ENCODE results near the gene A4GALT. TPM values are rescaled to one million over a fixed set of nuclear protein-coding genes. Genes with fewer than 3 reads are reported as not detected.
"Not testable (repeated sequence)": the region's sequence is repeated elsewhere in the genome, so short reads cannot be mapped to it uniquely, and the experiment has no call there.

A4GALT gene, protein sequence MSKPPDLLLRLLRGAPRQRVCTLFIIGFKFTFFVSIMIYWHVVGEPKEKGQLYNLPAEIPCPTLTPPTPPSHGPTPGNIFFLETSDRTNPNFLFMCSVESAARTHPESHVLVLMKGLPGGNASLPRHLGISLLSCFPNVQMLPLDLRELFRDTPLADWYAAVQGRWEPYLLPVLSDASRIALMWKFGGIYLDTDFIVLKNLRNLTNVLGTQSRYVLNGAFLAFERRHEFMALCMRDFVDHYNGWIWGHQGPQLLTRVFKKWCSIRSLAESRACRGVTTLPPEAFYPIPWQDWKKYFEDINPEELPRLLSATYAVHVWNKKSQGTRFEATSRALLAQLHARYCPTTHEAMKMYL
- 6.0 TPM for total RNA-seq

DNA sequence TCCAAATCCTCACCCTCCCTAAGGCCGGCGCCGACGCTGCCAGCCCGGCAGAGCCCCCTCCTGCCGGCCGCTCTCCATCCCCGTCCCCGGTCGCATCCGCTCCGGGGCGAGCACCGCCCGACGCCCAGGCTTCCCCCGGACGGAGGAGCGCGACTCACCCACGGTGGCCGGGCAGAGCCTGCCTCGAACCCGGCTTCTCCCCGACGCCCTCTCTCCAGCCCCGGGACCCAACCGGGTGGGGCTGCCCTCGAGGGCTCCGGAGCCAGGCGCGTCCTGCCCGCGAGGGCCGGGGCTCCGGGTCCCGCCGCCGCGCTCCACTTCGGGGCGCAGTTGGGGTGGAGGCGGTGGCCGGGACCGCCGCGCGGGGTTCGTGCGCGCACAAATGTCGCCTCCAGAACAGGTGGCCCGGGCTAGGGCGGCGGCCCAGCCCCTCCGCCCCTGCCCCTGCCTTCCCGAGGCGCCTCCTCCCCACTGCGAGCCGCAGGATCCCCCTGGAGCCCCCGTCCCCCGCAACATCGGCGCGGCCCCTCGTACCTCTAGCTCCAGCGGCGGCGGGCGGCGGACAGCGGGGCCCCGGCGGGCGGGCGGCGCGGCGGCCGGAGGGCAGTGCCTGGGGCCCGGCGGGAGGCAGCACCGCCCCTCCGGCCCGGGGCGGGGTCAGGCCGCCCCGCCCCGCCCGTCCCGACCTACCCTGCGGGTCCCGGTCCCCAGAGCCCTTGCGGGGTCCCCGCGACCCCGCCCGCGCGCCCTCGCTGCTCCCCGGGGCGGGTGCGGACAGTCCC is at the start of gene A4GALT:
TSS of gene A4GALT (minus strand) at position 608 of the 782 bp plus-strand sequence. CDS start 26,919 bp downstream, outside the sequence.
- no peak for DNase-seq

DNA sequence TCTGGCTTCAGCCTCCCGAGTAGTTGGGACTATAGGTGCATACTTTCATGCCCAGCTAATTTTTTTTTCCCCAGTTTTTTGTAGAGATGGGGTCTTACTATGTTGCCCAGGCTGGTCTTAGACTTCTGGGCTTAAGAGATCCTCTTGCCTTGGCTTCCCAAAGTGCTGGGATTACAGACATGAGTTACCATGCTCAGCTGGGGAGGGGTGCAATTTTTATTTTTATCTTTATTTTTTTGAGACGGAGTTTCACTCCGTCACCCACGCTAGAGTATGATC is 49.7 kb upstream of the A4GALT start:
- DNase-seq: no peak

DNA sequence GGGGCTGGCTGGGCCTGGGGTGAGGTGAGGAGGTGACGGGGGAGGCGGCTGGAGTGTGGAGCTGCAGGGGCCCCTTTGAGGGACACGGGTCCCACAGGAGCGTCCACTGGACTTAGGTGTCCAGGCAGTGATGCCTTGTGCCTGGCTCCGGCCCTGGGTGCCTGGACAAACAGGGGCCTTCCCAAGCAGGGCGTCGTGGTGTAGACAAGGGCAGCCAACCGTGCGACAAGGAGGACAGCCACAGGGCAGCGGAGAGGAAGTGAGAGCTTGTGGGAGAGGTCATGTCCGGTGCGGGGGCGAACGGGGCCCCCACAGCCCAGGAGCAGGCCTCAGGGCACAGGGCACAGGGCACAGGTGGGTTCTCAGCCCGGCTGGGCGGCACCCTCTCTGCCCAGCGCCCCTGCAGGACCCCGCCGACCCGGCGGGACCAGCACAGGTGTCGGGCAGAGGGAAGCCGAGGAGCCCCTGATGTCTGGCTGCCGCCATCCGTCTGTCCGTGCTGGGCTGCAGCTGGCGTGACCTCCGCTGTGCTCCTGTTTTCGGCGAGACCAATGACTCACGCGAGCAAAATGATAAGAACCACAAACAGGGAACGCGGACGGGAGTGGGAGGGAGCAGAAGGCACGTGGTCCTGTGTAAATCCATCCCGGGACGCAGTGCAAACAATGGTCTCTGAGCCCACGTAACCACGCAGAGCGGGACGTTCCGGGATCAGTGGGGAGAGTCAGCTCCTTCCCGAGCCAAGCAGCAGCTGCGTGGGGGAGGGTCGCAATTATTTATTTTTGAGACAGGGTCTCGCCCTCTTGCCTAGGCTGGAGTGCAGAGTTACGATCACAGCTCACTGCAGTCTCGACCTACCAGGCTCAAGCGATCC is 49.1 kb upstream of the A4GALT start:
- DNase-seq: no peak

DNA sequence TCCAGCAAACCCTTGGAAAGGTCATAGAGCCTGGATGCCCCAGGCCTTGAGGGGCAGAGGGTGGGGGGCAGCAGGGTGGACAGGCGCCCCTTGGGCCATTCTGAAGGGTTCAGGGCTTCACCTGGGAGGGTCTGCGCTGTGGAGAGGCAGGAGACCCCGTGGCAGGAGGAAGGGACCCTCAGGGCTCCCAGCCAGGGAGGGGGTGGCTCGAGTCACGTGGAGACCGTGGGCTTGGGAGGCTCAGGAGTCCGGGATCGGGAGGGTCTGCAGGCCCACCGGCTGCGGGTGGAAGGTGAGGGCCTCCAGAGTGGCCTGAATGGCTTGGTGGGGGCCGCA is 48.5 kb upstream of the A4GALT start:
- DNase-seq: no peak

DNA sequence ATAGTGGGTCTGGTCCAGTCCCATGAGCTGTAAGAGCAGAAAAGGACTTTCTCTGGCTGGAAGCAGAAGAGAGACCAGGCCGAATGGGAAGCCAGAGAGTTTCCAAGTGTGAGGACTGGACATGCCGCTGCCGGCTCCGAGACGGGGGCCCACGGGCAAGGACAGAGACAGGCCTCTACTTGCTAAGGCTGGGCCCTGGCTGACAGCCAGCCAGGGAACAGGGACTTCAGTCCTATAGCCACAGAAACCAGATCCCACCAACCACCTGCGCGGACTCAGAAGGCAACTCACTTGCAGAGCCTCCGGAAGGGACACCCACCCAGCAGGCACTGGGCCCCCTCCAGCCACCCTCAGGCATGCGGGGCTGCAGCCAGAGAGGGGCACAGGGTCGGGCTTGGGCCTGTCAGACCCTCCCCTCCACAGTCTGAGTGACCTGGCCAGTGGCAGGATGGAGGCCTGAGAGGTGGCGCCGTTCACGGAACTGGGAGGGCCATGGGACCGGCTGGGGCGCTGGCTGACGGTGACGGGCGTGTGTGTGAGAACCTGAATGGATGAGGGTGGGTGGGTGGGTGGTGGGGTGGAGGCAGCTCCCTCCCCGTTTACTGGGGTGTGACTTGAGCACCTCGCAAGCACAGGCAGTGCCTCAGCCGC is 47.8 kb upstream of the A4GALT start:
- DNase-seq: no peak

DNA sequence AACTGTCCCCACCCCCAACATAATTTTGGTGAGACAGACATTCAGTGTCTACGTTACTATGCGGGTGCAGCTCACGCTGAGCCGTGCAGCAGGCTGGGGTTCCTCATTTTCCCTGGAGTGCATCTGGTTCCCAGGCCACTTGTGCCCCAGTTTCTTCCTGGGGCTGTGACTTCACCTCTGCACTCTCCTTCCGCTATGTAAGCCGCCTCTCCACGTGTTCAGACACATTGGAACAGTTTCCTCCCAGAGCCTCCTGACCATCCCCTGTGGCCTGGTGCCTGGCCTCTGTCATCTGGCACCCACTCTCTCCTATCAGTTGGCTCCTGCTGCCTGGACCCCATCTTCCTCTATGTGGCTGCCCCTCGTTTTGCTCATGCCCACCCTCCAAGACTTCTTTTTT is 46.2 kb upstream of the A4GALT start:
- DNase-seq: no peak

DNA sequence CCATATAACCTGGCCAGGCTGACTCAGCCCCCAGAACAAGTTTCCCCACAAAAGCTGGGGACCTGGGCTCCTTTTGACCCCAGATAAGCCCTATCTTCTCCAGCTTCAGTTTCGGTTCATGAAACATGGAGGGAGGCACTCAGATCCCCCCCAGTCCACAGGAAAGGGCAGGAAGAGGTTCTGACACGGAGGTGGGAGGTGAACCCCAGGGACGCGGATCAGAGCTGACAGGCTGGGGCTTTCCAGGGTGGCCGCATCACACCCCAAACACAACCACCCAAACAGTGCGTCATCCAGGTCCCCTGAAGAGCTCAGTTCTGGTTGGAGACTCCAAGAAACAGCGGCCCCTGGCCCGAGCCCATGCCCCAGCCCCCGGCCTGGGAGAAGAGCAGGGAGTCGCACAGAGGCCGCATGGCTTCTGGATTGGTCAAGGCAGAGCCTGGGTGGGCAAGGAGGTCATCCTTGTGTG is 44.3 kb upstream of the A4GALT start:
- DNase-seq: no peak

DNA sequence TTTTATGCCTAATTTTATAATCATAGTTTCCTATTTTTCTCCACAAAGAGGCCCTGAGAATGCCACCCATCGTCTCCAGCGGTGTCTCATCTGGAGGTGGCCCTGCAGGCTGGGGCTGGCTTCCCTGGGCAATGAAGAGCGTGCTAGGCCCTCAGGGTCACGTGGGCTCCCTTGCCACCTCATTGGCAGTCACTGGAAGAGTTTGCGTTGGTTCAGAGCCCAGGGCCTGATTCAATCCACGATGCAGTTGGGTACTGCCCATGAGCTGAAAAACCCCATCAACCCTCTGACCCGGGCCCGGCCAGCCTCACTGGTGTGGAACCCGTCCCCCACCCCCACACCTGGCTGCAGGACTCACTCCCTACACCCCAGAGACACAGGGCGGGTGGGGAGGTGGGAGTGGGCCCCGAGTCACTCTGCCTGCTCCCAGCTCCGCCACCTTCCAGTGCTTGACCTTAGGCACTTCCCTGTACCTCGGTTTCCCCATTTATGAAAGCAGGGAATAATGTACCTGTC is 43.4 kb upstream of the A4GALT start:
- no peak for DNase-seq

DNA sequence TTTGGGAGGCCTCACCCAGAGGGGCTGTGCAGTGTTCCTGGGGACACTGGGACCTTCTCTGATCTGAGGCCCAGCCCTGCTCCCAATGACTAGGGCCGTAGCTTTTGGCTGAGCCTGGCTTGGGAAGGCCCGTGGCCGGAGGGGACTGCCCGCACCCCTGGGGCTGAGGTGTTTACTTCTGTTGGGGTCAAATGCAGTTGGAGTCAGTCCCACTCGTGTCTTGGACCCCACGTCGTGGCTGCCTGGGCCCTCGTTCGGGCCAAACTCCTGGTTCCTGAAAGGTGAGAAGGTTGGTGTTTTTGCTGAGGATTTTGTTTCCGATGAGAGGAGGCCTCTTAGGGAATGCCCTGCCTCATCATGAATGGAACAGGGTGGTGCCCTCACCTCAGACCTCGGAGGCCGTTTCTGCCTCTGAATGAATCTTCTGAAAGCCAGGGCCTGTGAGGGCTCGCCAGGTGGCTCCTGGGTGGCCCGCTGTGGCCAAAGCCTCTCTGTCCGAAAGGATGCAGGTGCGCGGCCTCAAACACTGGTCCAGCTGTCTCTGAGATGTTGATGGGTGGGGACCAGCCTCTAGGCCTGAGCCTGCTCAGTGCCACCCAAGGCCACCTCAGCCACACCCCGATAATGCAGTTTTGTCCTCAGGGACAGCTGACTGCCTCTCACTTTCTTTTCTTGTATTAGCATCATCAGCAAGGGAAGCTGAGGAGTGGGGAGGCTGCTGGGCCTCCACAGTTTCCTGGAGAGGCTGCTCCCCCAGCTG is 40.3 kb upstream of the A4GALT start:
- DNase-seq: no peak

DNA sequence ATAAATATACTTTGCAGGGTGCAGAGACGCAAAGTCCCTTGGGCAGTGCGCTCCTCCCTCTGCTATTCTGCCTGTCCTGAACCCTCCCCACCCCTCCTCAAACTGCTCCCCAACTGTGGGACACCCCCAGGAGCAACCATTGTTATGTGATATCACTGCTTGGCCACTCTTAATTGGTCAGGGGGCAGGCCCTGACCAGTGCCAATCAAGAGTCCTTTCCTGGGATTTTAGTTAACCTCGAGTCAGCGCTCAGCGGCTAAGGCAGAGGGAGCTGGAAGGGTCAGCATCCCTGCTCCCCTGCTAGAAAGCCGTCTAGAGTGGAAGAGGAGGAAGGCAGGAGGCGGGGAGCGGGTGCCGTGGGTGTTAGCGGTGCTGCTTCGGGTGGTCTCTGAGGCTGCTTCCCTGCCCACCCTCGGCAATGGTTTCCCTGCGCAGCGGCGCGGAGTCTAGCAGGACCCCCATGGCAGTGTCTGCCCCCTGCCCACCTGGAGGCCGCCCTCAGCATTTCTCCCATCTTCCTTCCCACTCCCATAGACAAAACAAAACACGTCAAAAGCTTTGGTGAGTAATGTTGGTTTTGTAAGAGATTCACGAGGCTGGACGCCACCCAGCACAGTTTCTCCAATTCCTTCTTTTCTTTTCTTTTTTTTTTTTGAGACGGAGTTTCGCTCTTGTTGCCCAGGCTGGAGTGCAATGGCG is 38.4 kb upstream of the A4GALT start:
- DNase-seq: no peak

DNA sequence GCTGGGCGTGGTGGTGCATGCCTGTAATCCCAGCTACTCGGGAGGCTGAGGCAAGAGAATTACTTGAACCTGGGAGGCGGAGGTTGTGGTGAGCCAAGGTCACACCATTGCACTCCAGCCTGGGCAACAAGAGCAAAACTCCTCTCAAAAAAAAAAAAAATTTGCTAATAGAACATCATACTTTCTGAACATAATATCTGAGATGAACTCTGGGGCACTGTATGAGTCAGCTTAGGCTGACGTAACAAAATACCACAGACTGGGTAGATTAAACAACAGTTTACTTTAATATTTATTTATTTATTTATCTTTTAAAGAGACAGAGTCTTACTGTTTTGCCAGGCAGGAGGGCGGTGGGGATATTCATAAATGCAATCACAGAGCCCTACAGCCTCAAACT is 34.9 kb upstream of the A4GALT start:
- not testable (repeated sequence) for DNase-seq

DNA sequence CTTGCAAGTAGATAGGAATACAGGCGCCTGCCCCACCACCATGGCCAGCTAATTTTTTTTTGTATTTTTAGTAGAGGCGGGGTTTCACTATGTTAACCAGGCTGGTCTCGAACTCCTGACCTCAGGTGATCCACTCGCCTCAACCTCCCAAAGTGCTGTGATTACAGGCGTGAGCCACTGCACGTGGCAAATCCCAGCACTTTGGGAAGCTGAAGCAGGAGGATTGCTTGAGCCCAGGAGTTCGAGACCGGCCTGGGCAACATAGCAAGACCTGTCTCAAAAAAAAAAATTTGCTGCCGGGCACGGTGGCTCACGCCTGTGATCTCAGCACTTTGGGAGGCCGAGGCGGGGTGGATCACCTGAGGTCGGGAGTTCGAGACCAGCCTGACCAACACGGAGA is 34.5 kb upstream of the A4GALT start:
- DNase-seq: not testable (repeated sequence)

DNA sequence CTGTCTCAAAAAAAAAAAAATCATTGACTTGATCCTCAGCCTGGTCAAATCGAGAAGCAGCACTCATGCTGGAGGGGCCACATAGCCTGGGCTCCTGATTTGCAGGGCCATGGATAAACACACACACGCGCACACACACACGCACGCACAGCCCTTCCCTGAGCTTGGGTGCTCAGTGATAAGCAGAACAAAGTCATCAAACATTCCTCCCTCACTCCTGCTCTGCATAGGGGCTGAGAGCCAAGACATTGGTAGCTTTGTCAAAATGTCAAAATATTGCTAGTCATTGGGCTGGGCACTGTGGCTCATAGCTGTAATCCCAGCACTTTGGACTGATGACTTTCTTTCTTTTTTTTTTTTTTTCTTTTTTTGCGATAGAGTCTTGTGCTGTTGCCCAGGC is 34.0 kb upstream of the A4GALT start:
- DNase-seq: no peak

DNA sequence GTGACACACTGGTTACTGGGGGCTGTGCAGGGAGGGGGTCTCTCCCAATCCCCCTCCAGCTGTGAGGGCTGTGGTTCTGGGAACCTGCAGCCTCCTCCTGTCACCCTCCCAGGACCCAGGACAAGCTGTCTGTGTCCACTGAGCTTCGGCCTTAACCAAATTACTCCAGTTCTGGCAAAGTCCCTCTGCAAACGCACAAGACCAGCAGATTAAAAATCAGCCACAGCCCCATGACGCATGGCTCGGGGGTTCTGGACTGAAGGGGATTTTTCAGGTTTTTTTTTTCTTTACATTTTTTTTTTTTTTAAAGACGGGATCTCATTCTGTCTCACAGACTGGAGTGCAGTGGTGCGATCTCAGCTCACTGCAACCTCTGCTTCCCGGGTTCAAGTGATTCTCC is 32.2 kb upstream of the A4GALT start:
- DNase-seq: no peak

DNA sequence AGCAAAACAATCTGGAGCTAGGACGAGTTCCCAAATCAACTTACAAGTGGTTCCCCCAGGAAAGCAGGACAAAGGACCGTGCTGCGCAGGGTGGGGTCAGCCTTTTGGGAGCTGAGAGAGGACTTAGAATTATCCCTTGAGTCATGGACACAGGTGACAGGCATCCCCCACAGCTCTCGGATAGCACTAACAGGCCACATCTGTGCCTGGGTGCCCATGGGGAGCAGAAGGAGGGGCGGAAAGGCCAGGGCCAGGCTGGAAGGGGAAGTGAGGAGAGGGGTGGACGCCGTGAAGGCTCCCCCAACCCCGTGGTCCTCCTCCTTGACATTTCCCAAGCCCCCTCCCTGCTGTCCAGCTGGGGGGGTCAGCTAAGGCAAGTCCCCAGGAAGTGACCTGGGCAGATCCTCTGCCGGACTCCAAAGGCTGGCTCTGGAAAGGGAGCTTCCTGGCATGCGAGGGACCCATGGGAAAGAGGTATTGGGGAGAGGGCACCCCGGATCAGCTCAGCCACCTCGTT is 31.6 kb upstream of the A4GALT start:
- DNase-seq: no peak

DNA sequence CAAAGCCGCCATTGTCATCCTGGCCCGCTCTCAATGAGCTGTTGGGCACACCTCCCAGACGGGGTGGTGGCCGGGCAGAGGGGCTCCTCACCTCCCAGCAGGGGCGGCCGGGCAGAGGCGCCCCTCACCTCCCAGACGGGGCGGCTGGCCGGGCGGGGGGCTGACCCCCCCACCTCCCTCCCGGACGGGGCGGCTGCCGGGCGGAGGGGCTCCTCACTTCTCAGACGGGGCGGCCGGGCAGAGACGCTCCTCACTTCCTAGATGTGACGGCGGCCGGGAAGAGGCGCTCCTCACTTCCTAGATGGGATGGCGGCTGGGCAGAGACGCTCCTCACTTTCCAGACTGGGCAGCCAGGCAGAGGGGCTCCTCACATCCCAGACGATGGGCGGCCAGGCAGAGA is 29.8 kb upstream of the A4GALT start:
- not testable (repeated sequence) for DNase-seq

DNA sequence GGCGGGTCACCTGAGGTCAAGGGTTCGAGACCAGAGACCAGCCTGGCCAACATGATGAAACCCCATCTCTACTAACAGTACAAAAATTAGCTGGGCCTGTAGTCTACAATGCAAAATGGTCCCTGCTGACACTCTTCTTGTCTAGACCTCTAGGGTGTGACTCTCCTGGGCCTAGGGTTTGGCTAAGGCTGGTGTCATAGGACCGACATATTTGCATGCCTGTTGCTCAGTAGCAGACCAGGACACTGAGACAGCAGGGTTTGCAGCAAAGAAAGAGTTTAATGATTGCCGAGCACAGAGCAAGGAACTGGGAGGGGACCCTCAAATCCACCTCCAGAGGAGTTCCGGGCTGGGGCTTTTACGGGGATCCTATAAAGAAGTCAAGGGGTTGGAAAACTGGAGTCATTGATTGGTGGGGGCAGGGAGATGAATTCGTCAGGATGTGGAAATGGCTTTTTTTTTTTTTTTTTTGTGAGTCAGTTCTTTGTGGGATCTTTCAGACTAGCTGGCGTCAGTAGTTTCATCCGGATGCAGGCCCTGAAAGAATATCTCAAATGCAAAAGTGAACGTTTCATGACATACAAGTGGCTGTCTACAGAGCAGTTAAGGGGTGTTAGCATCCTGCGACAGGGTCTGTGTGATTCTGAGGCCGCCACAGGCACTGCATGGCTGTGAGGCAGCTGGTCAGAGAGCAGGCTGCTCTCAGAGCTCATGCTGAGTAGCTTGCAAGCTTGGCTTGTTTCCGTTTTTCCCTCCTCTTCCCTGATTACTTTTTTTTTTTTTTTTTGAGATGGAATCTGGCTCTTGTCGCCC is 27.2 kb upstream of the A4GALT start:
- peak; percentile 6 for DNase-seq

DNA sequence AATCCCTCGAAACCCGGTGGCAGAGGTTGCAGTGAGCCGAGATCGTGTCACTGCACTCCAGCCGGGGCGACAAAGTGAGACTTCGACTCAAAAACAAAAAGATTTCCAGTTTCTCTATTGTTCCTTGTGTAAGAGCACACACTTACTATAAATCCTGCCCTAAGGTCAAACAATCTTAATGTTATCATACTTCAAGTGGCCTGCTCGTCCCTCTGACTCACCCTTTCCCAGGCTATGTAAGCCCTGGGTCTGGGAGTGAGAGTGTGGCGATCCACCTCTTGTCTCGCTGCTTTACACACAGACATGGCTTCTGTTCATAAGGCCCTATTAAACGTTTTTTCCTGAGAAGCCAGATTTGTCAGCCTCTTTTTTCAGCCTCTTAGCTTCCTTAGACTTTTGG is 24.4 kb upstream of the A4GALT start:
- no peak for DNase-seq

DNA sequence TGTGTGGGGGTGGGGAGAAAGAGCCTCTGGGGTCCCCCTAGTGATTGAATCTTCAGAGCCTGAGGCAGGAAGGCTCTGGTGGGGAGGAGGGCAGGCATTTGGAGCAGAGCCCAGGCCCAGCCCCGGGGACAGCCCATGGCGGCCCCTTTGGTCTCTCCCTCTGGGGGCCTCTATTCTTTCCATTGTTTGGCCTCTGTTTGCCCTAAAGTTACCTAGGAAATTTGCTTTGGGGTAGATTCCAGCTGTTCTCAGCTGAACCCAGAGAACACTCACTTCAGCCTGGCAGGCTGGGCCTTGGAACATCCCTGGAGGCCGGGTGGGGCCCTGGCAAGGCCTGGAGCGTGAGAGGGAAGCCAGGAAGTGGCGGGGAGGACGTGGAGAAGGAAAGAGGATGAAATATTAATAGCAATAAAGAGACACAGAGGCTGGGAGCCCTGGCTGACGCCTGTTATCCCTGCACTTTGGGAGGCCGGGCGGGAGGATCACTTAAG is 22.9 kb upstream of the A4GALT start:
- DNase-seq: peak; percentile 88
